Stimulated activated naive CD8-positive, alpha-beta T cell treated with anti-CD3 and anti-CD28 coated beads, Interleukin-15, Interleukin-2, amounts not matched to agents 100 U/mL and 50 U/mL, for 24 hours (primary cell): ENCODE data around the gene CDO1.
"Not testable (repeated sequence)": the region's sequence is repeated elsewhere in the genome, so short reads cannot be mapped to it uniquely, and the experiment has no call there.

ENCODE experiments used
- ATAC-seq: fragments of 150-1000 bp; cut with Tn5 transposase; one replicate; pipeline ENCODE4 v1.10.0; 2021
- DNase-seq: peaks from one replicate; pipeline ENCODE4 v3.0.0; 2021

Gene CDO1

GRCh38 chr5:115829913-115830312, 13.5 kb upstream of the CDO1 start:
- no peak for ATAC-seq
- no peak for DNase-seq

- ATAC-seq = no peak
- DNase-seq = no peak
Measured at GRCh38 chr5:115825948-115826347, 9.5 kb upstream of the CDO1 start.

- DNase-seq, ATAC-seq: not testable (repeated sequence)
Measured at GRCh38 chr5:115824983-115825382, 8.5 kb upstream of the CDO1 start.

- DNase-seq (no peak), ATAC-seq (no peak)
Measured at GRCh38 chr5:115820846-115821245, 4.4 kb upstream of the CDO1 start.

GRCh38 chr5:115818821-115819220, 2.4 kb upstream of the CDO1 start:
- no peak for ATAC-seq

GRCh38 chr5:115817386-115817785, 927 bp upstream of the CDO1 start:
- ATAC-seq (no peak), DNase-seq (no peak)

More at GRCh38 chr5:115818821-115819220, 2.4 kb upstream of the CDO1 start:
- no peak for DNase-seq

- peak; percentile 9 for DNase-seq
- ATAC-seq = peak; percentile 30
Measured at GRCh38 chr5:115815693-115816225, 700 bp downstream of the CDO1 start.

GRCh38 chr5:115815006-115815692, 1.3 kb downstream of the CDO1 start:
- DNase-seq (no peak), ATAC-seq (peak; percentile 61)

GRCh38 chr5:115813719-115814118, 2.7 kb downstream of the CDO1 start:
- no peak for ATAC-seq

GRCh38 chr5:115812372-115812771, 4.1 kb downstream of the CDO1 start:
- no peak for DNase-seq
- no peak for ATAC-seq

More at GRCh38 chr5:115813719-115814118, 2.7 kb downstream of the CDO1 start:
- DNase-seq = no peak

- DNase-seq (no peak), ATAC-seq (no peak)
Measured at GRCh38 chr5:115811406-115811805, 5.1 kb downstream of the CDO1 start.

GRCh38 chr5:115810761-115811160, 5.7 kb downstream of the CDO1 start:
- DNase-seq (no peak), ATAC-seq (no peak)

- DNase-seq = no peak
- peak; percentile 49 for ATAC-seq
Measured at GRCh38 chr5:115809946-115810345, 6.5 kb downstream of the CDO1 start.

- not testable (repeated sequence) for ATAC-seq, DNase-seq
Measured at GRCh38 chr5:115808066-115808465, 8.4 kb downstream of the CDO1 start.

GRCh38 chr5:115807654-115808052, 8.8 kb downstream of the CDO1 start:
- ATAC-seq (no peak), DNase-seq (no peak)

- ATAC-seq = no peak
Measured at GRCh38 chr5:115806986-115807653, 9.3 kb downstream of the CDO1 start.

GRCh38 chr5:115801984-115802383, 14.5 kb downstream of the CDO1 start:
- DNase-seq = no peak
- ATAC-seq = no peak

More at GRCh38 chr5:115806986-115807653, 9.3 kb downstream of the CDO1 start:
- no peak for DNase-seq

- no peak for DNase-seq
- ATAC-seq = no peak
Measured at GRCh38 chr5:115801152-115801551, 15.3 kb downstream of the CDO1 start.

GRCh38 chr5:115800108-115800507, 16.4 kb downstream of the CDO1 start:
- ATAC-seq (no peak), DNase-seq (no peak)

- no peak for ATAC-seq
- no peak for DNase-seq
Measured at GRCh38 chr5:115798252-115798651, 18.2 kb downstream of the CDO1 start.

- ATAC-seq (no peak), DNase-seq (no peak)
Measured at GRCh38 chr5:115796656-115797055, 19.8 kb downstream of the CDO1 start.

- ATAC-seq (no peak), DNase-seq (no peak)
Measured at GRCh38 chr5:115795700-115796099, 20.8 kb downstream of the CDO1 start.

GRCh38 chr5:115788440-115788839, 28.0 kb downstream of the CDO1 start:
- DNase-seq (no peak), ATAC-seq (no peak)
